GM18505 (cell line): Measurements from ENCODE around the gene GRIN2C.
"Not testable (repeated sequence)": the region's sequence is repeated elsewhere in the genome, so short reads cannot be mapped to it uniquely, and the experiment has no call there.

ENCODE experiments used
- ATAC-seq: cut with Tn5 transposase; IDR thresholded peaks from one replicate; pipeline ENCODE4 v1.9.1; 2021; ENCODE audit not compliant: unreplicated experiment
- POLR2A ChIP-seq: IDR thresholded peaks from 4 replicates; pipeline ENCODE4 v1.6.1; 2011; ENCODE audit warnings: borderline replicate concordance; ENCODE audit not compliant: insufficient read depth, insufficient read length; ENCODE audit errors: extremely low read depth

The GRIN2C gene

DNA sequence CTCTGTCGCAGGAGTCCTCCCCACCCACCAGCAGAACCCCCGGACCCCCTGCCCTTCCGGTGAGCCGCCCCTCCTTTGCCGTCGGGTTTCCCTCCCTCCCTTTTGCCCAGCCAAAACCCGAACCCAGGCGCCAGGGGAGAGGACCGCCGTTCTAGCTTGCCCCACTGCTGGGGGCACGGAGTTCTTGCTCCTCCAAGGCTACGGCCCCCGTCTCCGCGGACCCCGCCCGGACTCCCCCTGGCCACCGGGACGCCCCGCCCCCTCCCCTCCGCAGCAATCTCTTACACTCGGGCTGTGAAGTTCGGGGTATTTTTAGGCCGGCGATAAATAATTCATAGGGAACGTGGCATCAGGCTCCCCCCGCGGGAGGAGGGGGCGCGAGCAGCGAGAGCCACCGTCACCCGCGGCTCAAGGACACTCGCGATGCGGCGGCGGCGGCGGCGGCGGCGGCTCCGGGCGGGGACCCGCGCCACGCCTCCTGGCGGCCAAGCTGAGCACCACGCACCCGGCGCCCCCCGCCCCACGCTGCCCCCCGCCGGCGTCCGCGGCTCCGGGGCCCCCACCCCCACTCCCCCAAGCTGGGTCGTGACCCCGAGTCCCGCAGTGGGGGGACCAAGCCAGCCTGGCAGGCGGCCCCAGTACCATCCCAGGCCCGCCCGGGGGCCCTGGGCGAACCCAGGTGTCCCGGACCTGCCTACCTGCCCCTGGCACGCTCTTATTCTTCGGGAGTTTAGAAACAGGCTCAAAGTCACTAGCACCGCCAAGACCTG lies at the start of gene GRIN2C:
Gene GRIN2C (minus strand): TSS at position 427 of the 770 bp plus-strand sequence. CDS start 4,793 bp downstream, outside the sequence.
- ATAC-seq, result no peak
- TF ChIP-seq POLR2A, result no peak

DNA sequence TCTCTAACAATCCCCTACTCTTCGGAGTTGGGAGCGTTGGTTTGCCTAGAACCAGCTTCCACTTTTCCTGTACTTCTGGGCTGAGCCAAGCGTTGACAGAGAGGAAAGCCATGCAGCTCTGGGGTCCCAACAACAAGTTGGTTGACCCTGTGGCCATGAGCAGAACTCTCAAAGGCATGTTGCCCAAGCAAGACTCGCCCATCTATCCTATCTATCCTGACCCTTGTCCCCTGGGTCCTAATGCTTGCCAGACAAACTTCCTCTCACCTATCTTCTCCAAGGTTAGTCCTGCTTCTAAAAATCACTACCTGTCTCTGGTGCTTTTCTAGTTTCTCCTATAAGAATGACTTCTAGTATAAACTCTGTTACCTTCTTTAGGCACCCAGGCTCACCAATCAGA lies 49.4 kb upstream of the GRIN2C start:
- not testable (repeated sequence) for ATAC-seq

DNA sequence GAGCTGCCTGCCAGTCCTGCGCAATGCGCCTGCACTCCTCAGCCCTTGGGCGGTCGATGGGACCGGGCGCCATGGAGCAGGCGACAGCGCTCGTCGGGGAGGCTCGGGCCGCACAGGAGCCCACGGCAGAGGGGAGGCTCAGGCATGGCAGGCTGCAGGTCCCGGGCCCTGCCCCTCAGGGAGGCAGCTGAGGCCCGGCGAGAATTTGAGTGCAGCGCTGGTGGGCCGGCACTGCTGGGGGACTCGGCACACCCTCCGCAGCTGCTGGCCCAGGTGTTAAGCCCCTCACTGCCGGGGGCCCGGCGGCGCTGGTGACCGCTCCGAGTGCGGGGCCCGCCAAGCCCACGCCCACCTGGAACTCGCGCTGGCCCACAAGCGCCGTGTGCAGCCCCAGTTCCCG lies 47.3 kb upstream of the GRIN2C start:
- no peak for TF ChIP-seq POLR2A
- no peak for ATAC-seq

DNA sequence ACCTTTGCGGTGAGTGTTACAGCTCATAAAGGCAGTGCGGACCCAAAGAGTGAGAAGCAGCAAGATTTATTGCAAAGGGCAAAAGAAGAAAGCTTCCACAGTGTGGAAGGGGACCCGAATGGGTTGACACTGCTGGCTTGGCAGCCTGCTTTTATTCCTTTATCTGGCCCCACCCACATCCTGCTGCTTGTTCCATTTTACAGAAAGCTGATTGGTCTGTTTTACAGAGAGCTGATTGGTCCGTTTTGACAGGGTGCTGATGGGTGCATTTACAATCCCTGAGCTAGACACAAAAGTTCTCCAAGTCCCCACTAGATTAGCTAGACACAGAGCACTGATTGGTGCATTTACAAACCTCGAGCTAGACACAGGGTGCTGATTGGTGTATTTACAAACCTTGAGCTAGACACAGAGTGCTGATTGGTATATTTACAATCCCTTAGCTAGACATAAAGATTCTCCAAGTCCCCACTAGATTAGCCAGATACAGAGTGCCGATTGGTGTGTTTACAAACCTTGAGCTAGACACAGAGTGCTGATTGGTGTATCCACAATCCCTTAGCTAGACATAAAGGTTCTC lies 46.6 kb upstream of the GRIN2C start:
- not testable (repeated sequence) for ATAC-seq

DNA sequence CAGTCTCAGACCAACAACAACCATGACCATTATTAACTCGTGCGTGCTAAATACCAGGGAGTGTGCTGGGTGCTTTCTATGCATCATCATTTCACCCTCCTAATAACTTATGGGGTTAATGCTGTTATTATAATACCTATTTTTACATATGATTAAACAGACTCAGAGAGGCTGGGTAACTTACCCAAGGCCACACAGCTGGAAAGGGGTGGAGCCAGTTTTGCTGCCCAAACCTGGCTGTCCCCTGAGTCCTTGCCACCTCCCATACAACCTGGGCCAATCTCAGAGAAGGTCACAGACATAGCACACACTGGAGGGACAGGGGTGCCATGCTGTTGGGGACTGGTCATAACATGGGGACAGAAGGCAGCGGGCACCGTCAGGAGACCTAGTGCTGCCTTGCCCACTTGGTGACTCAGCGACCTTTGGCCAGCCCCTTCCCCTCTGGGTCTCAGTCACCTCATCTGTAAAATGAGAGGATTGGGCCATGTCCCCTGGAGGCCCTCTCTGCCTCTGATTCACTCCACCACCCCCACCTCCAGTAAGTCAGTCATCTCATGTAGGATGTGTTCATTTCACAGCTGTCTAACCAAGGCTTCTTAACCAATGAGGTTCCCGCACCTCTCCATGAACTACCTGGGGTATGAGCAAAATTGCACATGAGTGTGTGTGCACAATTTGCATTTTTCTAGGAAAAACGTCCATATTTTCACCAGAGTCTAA lies 45.2 kb upstream of the GRIN2C start:
- TF ChIP-seq POLR2A, result no peak
- ATAC-seq, result no peak

GRCh38 chr17:74903671-74904070 lies 44.0 kb upstream of the GRIN2C start:
- TF ChIP-seq POLR2A, result no peak
- ATAC-seq, result no peak

- no peak for ATAC-seq
Observed at GRCh38 chr17:74903034-74903433, 43.3 kb upstream of the GRIN2C start.

DNA sequence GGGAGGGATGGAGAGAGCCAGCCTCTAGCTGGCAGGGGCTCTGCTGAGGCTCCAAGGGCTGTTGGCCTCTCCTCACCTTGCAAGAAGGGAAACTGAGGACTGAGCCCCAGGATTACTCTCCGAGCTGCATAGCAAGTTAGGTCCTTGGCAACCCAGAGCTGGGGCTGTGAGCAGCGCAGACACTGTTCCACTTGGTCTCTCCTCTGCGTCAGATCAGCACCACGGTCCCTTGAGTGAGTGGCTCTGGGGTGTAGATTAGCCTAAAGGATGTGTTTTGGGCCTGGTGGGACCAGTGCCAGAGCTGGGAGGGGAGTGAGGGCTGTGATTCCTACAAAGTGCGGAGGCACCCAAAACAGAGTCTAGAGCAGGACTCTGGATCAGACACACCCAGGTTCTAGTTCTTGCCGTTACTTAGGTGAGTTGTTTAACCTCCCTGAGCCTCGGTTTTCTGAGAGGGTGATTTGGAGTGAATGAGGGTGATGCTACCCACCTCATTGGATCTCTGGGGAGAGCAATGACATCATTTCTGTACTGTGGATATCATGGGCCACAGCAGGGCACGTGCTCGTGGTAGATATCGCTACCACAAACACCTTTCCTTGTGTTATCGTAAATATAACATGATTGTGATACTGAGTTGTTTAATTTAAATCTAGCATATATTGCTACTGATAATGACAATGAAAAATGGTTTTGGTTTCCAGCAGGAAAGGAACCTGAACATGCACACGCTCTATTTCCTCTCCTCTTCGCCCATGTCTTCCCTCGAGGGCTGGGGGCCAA lies 41.9 kb upstream of the GRIN2C start:
- TF ChIP-seq POLR2A, result no peak
- no peak for ATAC-seq

More at GRCh38 chr17:74903034-74903433, 43.3 kb upstream of the GRIN2C start:
- no peak for TF ChIP-seq POLR2A

GRCh38 chr17:74900208-74900607 lies 40.5 kb upstream of the GRIN2C start:
- no peak for ATAC-seq
- no peak for TF ChIP-seq POLR2A

DNA sequence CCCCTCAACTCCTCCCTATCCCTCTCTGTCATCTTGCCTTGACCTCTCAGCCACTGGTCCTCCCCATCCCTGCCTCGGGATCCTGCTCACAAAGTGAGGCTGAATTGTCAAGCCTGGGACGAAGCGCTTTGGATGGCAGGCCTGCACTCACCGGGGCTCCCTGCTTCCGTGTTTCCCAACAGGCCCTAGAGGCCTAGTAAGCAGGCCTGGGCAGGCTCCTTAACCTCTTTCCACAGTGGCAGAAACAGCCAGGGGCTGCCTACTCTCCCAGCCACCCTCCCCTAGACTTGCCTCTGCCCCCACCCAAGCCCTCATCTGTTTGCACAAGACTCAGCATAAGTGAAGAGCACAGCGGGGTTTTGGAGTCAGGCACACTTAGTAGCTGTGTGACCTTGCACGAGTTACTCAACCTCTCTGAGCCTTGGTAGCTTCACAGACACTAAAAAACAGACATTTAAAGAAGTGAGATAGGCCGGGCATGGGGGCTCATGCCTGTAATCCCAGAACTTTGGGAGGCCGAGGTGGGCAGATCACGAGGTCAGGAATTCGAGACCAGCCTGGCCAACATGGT lies 38.8 kb upstream of the GRIN2C start:
- no peak for TF ChIP-seq POLR2A
- no peak for ATAC-seq

DNA sequence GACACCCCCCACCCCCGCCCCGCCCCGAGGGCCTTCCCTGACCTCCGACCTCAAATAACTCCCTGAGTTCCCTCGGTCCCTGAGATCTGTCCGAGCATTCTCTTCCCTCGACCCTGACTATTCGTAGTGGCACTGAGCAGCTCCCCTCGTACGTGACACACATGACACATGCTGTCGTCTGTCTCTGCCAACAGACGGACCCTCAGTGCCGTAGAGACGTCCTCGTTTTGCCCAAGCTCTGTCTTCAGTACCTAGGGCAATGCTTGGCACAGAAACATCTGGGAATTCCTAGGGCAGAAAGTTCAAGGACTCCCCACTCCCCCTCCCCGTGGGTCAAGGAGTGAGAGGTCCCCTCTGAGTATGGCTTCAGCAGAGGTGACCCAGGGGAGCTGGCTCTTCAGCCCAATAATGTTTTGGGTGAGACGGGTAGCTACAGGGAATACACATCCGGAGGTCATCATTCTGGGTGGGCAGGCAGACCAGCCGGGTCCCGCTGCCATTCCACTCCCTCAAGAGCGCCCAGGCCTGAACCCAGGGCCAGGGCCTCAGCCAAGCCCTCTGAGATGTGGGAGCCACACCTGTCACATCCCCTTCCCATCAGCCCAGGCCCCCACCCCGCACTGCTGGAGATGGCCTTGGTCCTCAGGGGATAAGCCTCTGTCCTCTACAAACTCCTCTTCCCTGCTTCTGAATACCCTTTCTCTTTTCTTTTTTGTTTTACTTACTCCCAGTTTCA lies 34.4 kb upstream of the GRIN2C start:
- no peak for ATAC-seq
- no peak for TF ChIP-seq POLR2A

DNA sequence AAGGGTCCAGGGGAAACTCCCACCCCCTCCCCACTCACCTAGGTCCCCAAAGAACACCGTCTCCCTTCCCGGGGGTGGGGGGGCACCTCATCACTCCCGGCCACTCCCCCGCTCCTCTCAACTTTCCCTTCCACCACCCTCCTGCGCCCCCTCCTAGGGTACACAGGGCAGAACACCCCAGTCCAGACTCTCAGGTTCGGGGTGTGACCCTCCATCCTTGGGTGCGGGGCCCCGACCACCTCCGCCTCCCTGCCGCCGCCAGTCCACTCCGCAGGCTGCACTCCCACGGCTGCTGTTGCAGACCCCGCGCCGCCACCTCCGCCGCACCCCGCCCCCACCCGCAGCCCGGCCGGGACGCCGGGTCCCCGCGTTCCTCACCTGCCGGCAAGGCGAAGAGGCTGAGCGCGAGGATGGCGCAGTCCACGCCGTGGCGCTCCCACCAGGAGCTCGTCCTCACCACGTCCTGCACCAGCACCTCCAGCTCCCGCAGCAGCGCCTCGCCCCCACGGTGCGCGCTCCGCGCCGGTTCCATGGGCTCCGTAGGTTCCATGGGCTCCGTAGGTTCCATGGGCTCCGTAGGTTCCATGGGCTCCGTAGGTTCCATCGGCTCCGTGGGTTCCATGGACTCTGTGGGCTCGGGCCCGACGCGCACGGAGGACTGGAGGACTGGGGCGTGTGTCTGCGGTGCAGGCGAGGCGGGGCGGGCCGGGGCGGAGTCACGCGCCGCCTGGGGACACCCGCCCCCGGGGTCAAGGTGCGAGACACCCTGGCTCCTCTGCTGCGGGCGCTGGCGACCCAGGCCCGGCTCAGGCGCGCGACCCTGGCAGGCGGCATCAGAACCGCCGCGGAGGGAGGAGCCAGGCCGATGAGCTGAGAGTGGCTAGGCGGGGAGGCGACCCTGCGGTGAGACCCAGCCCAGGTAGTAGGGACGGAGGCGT lies 33.6 kb upstream of the GRIN2C start, which contains the start of gene FADS6:
Gene FADS6 (minus strand): TSS at position 660 of the 938 bp plus-strand sequence. CDS start 38 bp downstream, at position 622.
- no peak for TF ChIP-seq POLR2A
- ATAC-seq, result no peak
